ENCODE data around the gene RILPL1. TPM values are rescaled to one million over a fixed set of nuclear protein-coding genes. Genes with fewer than 3 reads are reported as not detected.
A peak's percentile ranks its signal among the peaks of the same experiment; 100 is the strongest.
"Not testable (repeated sequence)": the region's sequence is repeated elsewhere in the genome, so short reads cannot be mapped to it uniquely, and the experiment has no call there.

RILPL1 gene
- total RNA-seq, 1 donor from 2014 or later, result 3.7 TPM

- DNase-seq (ENCODE audit: low spot score in 2 of 2), result no peak
- FAIRE-seq, result no peak
These were observed 2.4 kb downstream of the RILPL1 start for GRCh38 chr12:123531091-123531490.

- FAIRE-seq, result no peak
- DNase-seq (ENCODE audit: low spot score in 2 of 2), result no peak
These were observed 2.9 kb downstream of the RILPL1 start for GRCh38 chr12:123530668-123531067.

GRCh38 chr12:123529686-123530085 lies 3.8 kb downstream of the RILPL1 start:
- DNase-seq (ENCODE audit: low spot score in 2 of 2), result no peak
- no peak for FAIRE-seq

DNA sequence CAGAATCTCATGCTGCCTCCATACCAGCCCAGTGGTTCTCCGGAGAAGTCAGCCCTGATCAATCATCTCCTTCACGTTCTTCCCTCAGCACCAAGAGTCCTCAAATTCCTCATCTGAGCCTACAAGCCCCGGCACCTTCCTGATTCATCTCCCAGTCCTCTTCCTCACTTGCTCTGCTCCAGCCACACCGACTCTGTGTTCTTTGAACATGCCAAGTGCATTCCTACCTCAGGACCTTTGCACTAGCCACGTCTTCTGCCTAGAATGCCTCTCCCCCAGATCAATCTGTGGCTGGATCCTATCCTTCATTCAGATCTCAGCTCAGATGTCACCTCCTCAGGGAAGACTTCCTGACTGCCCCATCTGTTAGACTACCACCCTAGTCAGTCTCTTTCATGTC lies 4.7 kb downstream of the RILPL1 start:
- no peak for DNase-seq (ENCODE audit: low spot score in 2 of 2)

GRCh38 chr12:123526542-123527080 lies 6.9 kb downstream of the RILPL1 start:
- FAIRE-seq (no peak), DNase-seq (ENCODE audit: low spot score in 2 of 2) (no peak)

More for the DNA sequence above, 4.7 kb downstream of the RILPL1 start:
- no peak for FAIRE-seq

- DNase-seq (ENCODE audit: low spot score in 2 of 2) (no peak), FAIRE-seq (no peak)
These were observed 9.1 kb downstream of the RILPL1 start for GRCh38 chr12:123524378-123524777.

- DNase-seq (ENCODE audit: low spot score in 2 of 2) (no peak), FAIRE-seq (no peak)
These were observed 10.0 kb downstream of the RILPL1 start for GRCh38 chr12:123523518-123523917.

DNA sequence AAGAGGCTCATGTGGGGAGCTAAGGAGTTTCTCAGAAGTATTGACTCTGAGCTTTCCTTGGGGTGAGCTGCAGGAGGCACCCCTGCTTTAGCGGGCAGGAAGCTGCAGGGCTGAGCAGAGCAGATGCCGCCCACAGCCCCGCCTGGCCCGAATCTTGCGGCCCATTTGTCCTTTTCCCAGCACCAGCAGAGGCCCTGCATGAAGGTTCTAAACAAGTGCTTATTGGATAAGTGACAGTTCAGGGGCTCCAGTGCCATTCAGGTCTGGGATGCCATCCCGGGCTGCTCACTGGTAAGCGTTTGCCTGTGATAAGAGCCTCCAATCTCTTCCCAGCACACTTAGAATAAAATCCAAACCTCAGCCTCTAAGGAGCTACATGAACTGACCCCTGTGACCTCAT lies 11.4 kb downstream of the RILPL1 start:
- no peak for DNase-seq (ENCODE audit: low spot score in 2 of 2)
- FAIRE-seq, result no peak

GRCh38 chr12:123520567-123521474 lies 12.7 kb downstream of the RILPL1 start:
- no peak for DNase-seq (ENCODE audit: low spot score in 2 of 2)
- FAIRE-seq, result no peak

DNA sequence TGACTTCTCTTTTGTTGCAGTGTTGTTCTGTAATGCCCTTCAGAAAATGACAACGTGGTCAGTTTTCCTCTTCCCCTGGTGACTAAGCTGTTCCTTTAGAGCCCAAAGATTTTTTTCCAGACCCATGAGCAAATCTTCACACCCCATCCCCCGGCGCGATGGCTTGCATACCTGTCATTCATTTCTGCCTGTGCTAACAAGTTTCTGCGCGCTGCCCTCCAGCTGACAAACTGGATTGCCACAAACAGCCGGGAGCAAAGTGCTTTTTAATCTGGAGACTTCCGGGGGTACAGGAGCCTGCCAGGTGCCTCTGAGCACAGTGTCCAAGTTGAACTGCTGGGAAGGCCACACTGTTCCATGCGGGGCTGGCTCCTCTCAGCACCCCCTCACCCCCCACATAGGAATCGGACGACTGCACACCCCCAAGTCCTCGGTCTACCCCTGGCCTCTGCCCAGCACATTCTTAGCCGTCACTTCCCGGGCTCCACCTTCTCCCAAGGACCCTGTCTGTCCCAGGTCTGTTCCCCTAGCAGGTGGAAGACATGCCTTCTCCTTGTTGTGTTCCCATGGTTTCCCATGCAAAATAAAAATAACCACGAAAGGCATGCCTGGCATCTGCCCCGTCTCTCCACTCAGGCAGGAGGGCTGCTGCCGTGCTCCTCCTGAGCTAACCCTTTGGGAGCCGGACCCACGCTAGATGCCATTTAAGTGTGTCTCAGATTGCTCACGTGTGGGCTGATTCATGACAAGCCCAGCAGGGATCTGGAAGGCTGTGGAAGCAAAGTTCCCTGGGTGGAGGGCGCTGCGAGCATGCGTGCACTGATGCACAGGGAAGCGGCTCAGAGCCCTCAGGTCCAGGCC lies 14.1 kb downstream of the RILPL1 start:
- FAIRE-seq (no peak), DNase-seq (ENCODE audit: low spot score in 2 of 2) (no peak)

GRCh38 chr12:123516216-123516780 lies 17.2 kb downstream of the RILPL1 start:
- FAIRE-seq (no peak), DNase-seq (ENCODE audit: low spot score in 2 of 2) (no peak)

GRCh38 chr12:123514582-123515221 lies 18.8 kb downstream of the RILPL1 start:
- not testable (repeated sequence) for DNase-seq (ENCODE audit: low spot score in 2 of 2); FAIRE-seq

DNA sequence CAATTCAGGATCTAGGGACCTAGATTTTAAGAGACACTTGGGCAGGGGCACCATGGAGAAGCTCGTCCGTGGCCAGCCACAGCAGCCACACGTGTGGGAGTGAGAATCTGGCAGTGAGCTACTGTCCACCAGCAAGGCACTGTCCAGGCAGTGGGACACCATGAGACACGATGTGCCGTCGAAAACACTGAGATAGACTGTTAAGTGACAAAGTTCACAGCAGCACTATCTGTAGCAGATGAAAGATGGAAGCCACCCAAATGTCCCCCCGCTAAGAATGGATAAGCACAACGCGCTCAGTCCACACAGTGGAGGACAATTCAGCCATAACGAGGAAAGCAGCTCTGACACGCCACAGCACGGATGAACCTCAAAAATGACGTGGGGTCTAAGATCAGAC lies 19.7 kb downstream of the RILPL1 start:
- DNase-seq (ENCODE audit: low spot score in 2 of 2), result no peak
- FAIRE-seq, result no peak

- FAIRE-seq, result no peak
- no peak for DNase-seq (ENCODE audit: low spot score in 2 of 2)
These were observed 20.5 kb downstream of the RILPL1 start for GRCh38 chr12:123512838-123513665.

- FAIRE-seq, result no peak
These were observed 26.7 kb downstream of the RILPL1 start for GRCh38 chr12:123506843-123507236.

DNA sequence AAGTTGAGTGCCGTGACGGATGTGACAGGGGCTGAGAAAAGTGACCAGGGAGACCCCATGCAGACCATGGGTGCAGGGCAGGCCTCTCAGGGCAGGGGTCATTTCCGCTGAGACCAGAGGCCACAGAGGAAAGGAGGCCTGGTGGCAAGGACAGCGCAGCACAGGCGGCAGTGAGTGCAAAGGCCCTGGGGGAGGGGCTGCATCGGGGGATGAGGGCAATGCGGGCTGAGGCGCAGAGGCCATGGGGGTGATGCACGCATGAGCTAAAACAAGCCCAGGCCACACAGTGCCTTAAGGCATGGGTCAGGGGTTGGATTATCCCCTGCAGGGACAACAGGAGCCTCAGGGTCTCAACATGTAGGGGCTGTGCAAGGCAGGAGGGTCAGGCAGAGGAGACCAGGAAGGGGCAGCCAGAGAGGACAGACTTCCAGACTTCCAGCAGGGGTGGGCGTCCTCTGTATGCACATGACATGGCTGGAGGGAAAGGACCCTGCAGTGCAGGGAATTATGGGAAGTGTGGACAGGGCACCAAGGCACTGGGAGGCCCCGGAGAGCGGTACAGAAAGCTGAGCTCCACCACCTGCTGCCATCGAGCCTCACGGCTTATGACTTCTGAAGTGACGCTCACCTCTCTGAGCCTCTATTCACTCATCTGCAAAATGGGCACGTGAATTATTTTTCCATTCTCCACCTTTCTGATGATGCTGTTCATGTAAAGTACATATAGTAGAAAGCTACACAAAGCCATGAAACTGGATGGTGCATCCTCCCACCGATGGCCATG lies 27.3 kb downstream of the RILPL1 start:
- FAIRE-seq, result no peak
- no peak for DNase-seq (ENCODE audit: low spot score in 2 of 2)

More at GRCh38 chr12:123506843-123507236, 26.7 kb downstream of the RILPL1 start:
- DNase-seq (ENCODE audit: low spot score in 2 of 2), result no peak

GRCh38 chr12:123502163-123502704 lies 31.3 kb downstream of the RILPL1 start:
- DNase-seq (ENCODE audit: low spot score in 2 of 2) (peak in 1 of 2 donors; percentile 39), FAIRE-seq (peak; percentile 47)

GRCh38 chr12:123499332-123499731 lies 34.2 kb downstream of the RILPL1 start:
- FAIRE-seq, result no peak
- DNase-seq (ENCODE audit: low spot score in 2 of 2), result no peak

Measured in frontal cortex (tissue), 4 donors.